Fibroblast of skin of right biceps (primary cell): Measurements from ENCODE around the gene CAMTA1.

Experiments used
- DNase-seq: peaks from one replicate; pipeline ENCODE4 v3.0.0-alpha.2; 2013

CAMTA1 gene

GRCh38 chr1:6935911-6936690 lies 150.8 kb downstream of the CAMTA1 start:
- no peak for DNase-seq

GRCh38 chr1:6937048-6937447 lies 151.8 kb downstream of the CAMTA1 start:
- no peak for DNase-seq

DNA sequence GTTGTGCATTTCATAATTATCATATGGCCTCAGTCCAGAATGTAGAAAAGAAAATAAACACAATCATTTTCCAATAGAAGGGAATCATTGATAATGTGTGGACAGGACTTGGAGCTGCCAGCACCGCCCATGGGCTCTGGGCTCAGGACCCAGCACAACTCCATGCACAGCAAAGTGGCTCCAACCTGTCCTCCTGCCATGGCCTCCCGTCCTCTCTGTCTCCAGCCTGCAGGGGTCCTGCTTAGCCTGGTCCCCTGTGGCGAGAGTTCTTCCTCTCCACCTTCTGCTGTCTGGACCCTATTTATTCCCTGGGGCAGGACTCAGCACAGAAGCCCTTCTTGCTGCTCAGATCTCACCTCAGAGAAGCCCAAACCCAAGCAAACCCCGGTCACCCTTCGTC lies 154.1 kb downstream of the CAMTA1 start:
- no peak for DNase-seq

- DNase-seq = no peak
These were observed 156.5 kb downstream of the CAMTA1 start for GRCh38 chr1:6941786-6942185.

GRCh38 chr1:6942990-6943389 lies 157.7 kb downstream of the CAMTA1 start:
- no peak for DNase-seq

- no peak for DNase-seq
These were observed 159.2 kb downstream of the CAMTA1 start for GRCh38 chr1:6944434-6944833.

- DNase-seq = no peak
These were observed 162.7 kb downstream of the CAMTA1 start for GRCh38 chr1:6947952-6948351.

- DNase-seq = no peak
These were observed 163.2 kb downstream of the CAMTA1 start for GRCh38 chr1:6948416-6948815.

- peak; percentile 13 for DNase-seq
These were observed 163.6 kb downstream of the CAMTA1 start for GRCh38 chr1:6948861-6949260.

GRCh38 chr1:6950001-6950765 lies 164.9 kb downstream of the CAMTA1 start:
- no peak for DNase-seq

DNA sequence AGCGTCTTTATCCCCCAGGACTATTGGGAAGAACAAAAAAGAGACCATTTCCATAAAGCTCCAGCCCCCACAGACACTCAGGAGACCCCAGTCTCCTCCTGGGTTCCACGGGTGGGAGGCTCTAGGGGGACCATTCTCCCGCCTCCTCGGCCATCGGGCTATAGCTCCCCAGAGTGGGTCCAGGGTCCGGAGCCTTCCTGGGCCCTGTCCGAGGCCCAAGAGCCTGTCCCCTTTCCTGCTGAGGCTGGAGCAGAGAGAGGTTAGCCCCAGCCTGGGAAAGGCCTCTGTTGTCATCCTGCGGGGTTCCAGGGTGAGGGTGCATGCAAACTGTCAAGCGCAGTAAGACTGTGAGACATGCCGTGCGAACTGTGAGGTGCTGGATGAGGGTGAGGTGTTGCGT lies 166.3 kb downstream of the CAMTA1 start:
- no peak for DNase-seq

- no peak for DNase-seq
These were observed 168.0 kb downstream of the CAMTA1 start for GRCh38 chr1:6953216-6953615.

DNA sequence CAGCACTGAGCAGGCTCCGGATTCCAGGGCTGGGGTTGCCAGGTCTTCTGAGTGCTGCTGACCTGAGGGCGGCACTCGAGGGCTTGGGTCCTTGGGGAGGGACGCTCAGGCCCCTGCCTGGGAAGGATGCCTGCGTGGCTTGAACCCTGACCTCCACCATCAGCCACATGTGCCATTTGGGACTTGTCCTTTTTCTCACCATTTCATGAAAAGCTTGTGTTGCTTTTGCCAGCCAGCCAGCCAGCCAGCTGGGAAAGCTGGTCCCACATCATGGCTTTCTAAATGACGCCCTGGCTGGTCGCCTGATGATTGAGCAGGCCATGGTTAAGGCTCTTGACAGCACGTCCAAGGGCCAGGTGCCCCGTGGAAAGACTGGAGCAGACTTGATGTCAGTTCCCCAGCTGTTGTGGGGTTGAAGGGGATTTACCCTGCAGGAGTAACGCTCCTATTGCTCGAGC lies 168.7 kb downstream of the CAMTA1 start:
- DNase-seq = no peak

GRCh38 chr1:6954591-6954990 lies 169.3 kb downstream of the CAMTA1 start:
- DNase-seq = no peak

- DNase-seq = no peak
These were observed 170.3 kb downstream of the CAMTA1 start for GRCh38 chr1:6955357-6956094.

- DNase-seq = no peak
These were observed 171.4 kb downstream of the CAMTA1 start for GRCh38 chr1:6956488-6957159.

DNA sequence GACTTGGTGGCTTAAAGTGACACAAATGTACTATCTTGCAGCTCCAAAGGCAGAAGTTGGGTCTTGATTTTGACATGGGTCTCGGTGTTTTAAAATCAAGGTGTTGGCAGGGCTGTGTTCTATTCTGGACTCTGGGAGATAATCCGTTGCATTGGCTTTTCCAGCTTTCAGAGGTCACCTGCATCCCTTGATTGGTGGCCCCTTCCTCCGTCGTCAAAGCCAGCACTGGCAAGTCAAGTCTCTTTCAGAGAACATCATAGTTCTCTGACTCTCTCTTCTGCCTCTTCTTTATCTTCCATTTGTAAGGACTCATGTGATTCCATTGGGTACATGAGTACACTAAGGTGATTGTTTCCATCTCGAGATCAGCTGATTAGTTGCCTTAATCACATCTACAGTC lies 172.1 kb downstream of the CAMTA1 start:
- no peak for DNase-seq

- DNase-seq = no peak
These were observed 173.3 kb downstream of the CAMTA1 start for GRCh38 chr1:6958407-6959030.

GRCh38 chr1:6959491-6959890 lies 174.2 kb downstream of the CAMTA1 start:
- no peak for DNase-seq

DNA sequence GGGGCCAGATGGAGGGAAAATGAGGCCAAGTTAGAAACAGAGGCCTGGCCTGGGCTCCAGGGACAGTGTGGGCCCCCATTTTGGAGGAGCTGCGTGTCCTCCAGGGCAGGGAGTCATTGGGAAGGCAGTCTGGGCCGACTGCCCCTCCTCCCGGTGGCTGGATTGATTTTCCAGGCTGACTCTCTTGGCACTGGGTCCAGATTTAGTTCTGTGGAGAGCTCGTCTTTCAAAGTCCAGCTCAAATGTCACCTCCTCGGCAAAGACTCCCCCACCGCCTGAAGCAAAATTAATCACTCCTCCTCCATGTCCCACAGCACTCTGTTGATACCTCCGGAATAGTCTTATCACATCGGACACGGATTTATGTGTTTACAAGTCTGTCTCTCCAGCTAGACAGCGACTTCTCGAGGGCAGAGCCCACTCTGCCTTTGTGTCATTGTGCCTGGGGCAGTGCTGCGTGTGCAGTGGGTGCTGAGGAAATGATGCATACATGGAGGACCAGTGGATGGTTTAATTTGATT lies 175.1 kb downstream of the CAMTA1 start:
- peak; percentile 48 for DNase-seq

DNA sequence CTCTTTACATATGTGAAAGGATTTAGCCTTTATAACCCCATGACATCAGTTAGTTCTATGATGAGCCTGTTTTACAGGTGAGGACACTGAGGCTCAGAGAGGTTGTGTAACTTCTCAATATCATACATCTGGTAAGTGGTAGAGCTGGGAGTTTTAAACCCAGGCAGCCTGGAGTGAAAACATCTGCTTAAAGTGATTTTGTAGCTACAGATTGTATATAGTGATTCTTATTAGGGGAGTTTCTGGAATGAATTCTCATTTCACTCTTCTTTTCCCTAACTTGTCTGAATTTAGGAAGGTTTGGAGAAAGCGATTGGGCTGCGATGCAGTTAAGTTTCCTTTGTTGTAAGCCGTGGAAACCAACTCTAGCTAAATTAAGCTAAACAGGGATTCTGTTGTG lies 175.6 kb downstream of the CAMTA1 start:
- no peak for DNase-seq

DNA sequence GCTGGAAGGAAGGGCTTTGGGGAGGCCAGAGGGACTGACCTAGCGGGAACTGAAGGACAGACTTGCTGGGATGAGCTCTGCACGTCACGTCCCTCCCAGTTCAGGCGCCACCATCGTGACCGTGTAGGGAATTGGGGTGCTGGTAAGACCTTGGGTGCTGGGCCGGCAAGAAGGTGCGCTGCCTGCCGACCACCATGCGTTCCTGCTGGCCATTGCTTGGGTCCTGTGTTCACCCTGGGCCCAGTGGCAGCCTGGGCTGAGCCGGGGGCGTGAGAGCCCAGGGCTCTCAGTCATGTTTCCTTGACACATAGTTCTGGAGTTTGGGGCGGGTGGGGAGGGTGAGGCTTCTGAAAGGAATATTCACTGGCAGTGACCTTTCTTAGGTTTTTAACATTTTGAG lies 176.0 kb downstream of the CAMTA1 start:
- DNase-seq = no peak
